PFSK-1 (cell line): ENCODE results near the gene ERBB3.

Source experiments
- FOXP2 ChIP-seq: optimal IDR thresholded peaks from 2 replicates; pipeline ENCODE3; 2011; ENCODE audit warnings: borderline replicate concordance, control low read depth, inconsistent platforms; ENCODE audit not compliant: insufficient read depth; ENCODE audit errors: extremely low read length, extremely low read depth
- POLR2AphosphoS5 ChIP-seq: IDR thresholded peaks from 2 replicates; pipeline ENCODE4 v1.6.1; 2012; ENCODE audit warnings: low read depth, mild to moderate bottlenecking, control low read depth, low read length, moderate library complexity
- SIN3A ChIP-seq: IDR thresholded peaks from 2 replicates; pipeline ENCODE4 v1.6.1; 2012; ENCODE audit warnings: mild to moderate bottlenecking, low read length, moderate library complexity, borderline replicate concordance; ENCODE audit not compliant: insufficient read depth
- TAF1 ChIP-seq: IDR thresholded peaks from 2 replicates; pipeline ENCODE4 v1.6.1; 2012; ENCODE audit warnings: low read length, control low read depth, borderline replicate concordance; ENCODE audit not compliant: insufficient read depth
- TF ChIP-seq, protein P1 (sequence below), 2 experiments: IDR thresholded peaks; 2 replicates each; pipeline versions ENCODE4 v1.6.1 to v1.8.0; 2011 to 2012; ENCODE audit warnings: low read depth in 2 of 2, low read length in 2 of 2, control low read depth in 1 of 2, inconsistent platforms in 1 of 2, mild to moderate bottlenecking in 1 of 2, moderate library complexity in 1 of 2; ENCODE audit not compliant: insufficient read depth in 1 of 2

The ERBB3 gene

DNA sequence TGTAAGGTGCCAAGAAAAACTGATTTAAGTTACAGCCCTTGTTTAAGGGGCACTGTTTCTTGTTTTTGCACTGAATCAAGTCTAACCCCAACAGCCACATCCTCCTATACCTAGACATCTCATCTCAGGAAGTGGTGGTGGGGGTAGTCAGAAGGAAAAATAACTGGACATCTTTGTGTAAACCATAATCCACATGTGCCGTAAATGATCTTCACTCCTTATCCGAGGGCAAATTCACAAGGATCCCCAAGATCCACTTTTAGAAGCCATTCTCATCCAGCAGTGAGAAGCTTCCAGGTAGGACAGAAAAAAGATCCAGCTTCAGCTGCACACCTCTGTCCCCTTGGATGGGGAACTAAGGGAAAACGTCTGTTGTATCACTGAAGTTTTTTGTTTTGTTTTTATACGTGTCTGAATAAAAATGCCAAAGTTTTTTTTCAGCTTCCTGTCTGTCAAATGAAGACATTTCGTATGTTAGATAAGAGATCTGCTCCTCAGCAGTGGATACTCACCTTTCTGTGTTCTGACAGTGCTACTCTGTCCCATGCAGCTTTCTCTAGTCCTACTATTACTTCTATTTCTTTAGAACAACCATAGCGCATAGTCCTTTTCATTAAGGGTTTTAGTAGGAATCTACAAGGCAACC is 23.2 kb downstream of the ERBB3 start:
- TF ChIP-seq, protein P1, sequence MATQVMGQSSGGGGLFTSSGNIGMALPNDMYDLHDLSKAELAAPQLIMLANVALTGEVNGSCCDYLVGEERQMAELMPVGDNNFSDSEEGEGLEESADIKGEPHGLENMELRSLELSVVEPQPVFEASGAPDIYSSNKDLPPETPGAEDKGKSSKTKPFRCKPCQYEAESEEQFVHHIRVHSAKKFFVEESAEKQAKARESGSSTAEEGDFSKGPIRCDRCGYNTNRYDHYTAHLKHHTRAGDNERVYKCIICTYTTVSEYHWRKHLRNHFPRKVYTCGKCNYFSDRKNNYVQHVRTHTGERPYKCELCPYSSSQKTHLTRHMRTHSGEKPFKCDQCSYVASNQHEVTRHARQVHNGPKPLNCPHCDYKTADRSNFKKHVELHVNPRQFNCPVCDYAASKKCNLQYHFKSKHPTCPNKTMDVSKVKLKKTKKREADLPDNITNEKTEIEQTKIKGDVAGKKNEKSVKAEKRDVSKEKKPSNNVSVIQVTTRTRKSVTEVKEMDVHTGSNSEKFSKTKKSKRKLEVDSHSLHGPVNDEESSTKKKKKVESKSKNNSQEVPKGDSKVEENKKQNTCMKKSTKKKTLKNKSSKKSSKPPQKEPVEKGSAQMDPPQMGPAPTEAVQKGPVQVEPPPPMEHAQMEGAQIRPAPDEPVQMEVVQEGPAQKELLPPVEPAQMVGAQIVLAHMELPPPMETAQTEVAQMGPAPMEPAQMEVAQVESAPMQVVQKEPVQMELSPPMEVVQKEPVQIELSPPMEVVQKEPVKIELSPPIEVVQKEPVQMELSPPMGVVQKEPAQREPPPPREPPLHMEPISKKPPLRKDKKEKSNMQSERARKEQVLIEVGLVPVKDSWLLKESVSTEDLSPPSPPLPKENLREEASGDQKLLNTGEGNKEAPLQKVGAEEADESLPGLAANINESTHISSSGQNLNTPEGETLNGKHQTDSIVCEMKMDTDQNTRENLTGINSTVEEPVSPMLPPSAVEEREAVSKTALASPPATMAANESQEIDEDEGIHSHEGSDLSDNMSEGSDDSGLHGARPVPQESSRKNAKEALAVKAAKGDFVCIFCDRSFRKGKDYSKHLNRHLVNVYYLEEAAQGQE (IDR thresholded peaks at IDR 0.05; ENCODE audit: insufficient read depth in 1 of 2, low read depth in 2 of 2, low read length in 2 of 2), result no peak
- TF ChIP-seq TAF1, result no peak
- TF ChIP-seq SIN3A, result no peak
- TF ChIP-seq FOXP2, result no peak
- no peak for TF ChIP-seq POLR2AphosphoS5

DNA sequence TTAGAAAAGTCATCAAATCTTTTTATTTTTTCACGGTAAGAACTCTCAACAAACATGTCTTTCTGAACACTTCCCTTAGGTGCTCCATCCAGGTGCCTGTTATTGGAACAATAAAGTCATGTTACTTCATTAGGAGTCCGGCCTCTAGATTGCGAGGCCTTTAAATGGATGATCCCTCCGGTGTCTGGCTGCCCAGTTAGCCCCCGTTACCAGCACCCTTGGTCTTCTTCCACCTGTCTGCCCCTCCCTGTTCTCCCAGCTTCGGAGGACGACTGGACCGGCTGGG is 23.8 kb downstream of the ERBB3 start:
- TF ChIP-seq SIN3A, result no peak
- no peak for TF ChIP-seq TAF1
- TF ChIP-seq POLR2AphosphoS5, result no peak
- TF ChIP-seq FOXP2, result no peak
- TF ChIP-seq, protein P1 (IDR thresholded peaks at IDR 0.05; ENCODE audit: insufficient read depth in 1 of 2, low read depth in 2 of 2, low read length in 2 of 2), result no peak

DNA sequence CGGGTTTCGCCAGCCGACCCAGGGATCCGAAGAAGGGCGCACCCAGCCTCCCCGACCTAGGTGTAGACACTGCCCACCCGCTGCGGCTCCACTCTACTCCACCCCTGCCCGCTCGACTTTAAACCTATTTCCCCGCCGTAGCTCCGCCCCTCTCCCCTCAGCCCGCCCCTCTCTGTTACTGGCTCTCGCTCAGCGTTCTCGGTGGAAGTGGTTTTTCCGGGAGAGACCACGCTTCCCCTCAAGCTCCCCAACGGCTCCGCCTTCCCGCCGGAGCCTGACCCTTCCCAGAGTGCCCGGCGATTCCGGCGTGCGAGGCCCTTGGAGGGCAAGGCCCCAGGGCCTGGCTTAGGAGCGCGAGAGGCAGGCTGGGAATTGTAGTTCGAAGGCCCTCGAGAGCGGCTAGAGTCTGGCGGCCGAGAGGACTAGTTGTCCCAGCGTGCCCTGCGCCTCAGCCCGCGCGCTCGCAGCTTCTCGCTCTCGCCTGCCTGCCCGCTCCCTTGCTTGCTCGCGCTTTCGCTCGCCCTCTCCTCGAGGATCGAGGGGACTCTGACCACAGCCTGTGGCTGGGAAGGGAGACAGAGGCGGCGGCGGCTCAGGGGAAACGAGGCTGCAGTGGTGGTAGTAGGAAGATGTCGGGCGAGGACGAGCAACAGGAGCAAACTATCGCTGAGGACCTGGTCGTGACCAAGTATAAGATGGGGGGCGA is 24.3 kb downstream of the ERBB3 start, which contains the start of gene PA2G4:
PA2G4 (plus strand) TSS at position 451 of the 706 bp plus-strand sequence; CDS start at position 630, 179 bp downstream.
- no peak for TF ChIP-seq FOXP2
- TF ChIP-seq, protein P1 (IDR thresholded peaks at IDR 0.05; ENCODE audit: insufficient read depth in 1 of 2, low read depth in 2 of 2, low read length in 2 of 2), result no peak
- TF ChIP-seq TAF1, result peak; percentile 77; the same call in 1 of the 2 replicates
- TF ChIP-seq POLR2AphosphoS5, result peak; percentile 73
- TF ChIP-seq SIN3A, result peak; percentile 85; the same call in 1 of the 2 replicates

DNA sequence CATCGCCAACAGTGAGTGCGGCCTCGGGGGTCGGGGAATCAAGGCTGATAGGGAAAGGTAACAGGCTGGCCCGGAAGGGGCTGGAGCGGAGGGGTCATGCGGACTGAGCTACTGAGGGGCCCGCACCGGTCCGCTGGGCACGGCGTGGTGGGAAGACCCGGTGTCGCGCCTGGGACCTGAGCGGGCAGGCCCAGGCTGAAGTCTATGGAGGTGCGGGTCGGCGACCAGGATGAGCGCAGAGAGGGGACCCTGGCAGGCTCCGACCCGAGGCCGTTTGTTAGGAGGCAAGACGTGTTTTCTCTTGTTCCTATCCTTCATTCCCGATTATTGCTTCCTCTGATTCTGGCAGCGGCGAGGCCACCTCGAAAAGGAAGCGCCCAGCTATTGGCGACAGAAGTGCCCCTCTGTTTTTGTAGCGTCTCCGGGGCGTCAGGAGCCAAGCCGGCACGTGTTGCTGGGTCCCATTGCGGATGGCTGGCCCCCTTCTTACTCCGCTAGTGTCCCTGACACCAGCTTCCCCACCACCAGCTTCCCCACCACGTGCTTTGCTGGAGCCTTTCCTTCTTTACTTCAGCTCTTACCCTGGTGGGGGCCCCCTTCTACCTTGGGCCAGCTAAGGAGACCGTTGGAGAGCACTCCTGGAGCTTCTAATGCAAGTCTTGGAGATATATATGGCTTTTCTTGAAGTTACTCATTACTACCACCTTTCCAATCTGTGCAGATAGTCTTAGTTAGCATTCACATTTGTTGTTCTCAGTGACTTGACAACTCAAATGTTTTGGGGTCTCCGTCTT is 25.0 kb downstream of the ERBB3 start:
- TF ChIP-seq TAF1, result no peak
- TF ChIP-seq SIN3A, result no peak
- TF ChIP-seq POLR2AphosphoS5, result no peak; the same call in 1 of the 2 replicates

DNA sequence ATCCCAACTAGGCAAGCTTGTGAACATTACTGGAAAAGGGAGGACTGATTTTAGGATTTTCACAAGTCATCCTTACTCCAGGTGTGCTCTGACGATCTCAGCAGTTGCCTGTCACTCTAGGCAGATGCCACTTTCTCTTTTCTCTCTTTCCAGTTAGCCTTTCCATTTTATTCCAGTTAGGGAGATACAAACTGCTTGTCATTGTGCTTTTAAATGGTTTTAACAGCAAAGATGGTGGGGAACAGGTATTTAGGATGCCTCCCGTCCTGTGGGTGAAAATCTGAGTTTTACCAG is 25.6 kb downstream of the ERBB3 start:
- TF ChIP-seq POLR2AphosphoS5, result no peak
- TF ChIP-seq FOXP2, result no peak
- TF ChIP-seq, protein P1 (IDR thresholded peaks at IDR 0.05; ENCODE audit: insufficient read depth in 1 of 2, low read depth in 2 of 2, low read length in 2 of 2), result no peak
- no peak for TF ChIP-seq TAF1
- TF ChIP-seq SIN3A, result no peak
